Neural progenitor cell (in vitro differentiated cells): ENCODE data around the gene GALNT17. TPM values are rescaled to one million over a fixed set of nuclear protein-coding genes. Genes with fewer than 3 reads are reported as not detected.
A peak's percentile ranks its signal among the peaks of the same experiment; 100 is the strongest.

Experiments
- DNase-seq: peaks from one replicate; pipeline ENCODE4 v3.0.0-alpha.2; 2016; ENCODE audit warnings: low spot score
- H2AFZ ChIP-seq: fragments of 200-600 bp; sonication (generic); replicated peaks from 2 replicates; pipeline ENCODE4 v1.6.1; 2016; ENCODE audit warnings: antibody characterized with exemption
- H3F3A ChIP-seq: fragments of 200-600 bp; sonication (generic); 2 replicates; pipeline ENCODE4 v1.6.1; 2016; ENCODE audit warnings: antibody characterized with exemption, low read depth
- H3K27ac ChIP-seq: fragments of 200-600 bp; sonication (generic); 2 replicates; pipeline ENCODE4 v1.5.1; 2016; ENCODE audit warnings: mild to moderate bottlenecking
- H3K27me3 ChIP-seq: fragments of 200-600 bp; sonication (generic); 2 replicates; pipeline ENCODE4 v1.6.1; 2016; ENCODE audit warnings: mild to moderate bottlenecking, moderate library complexity
- H3K36me3 ChIP-seq: fragments of 200-600 bp; sonication (generic); 2 replicates; pipeline ENCODE4 v1.5.1; 2016
- H3K4me1 ChIP-seq: fragments of 200-600 bp; sonication (generic); 2 replicates; pipeline ENCODE4 v1.6.1; 2016; ENCODE audit warnings: mixed run types
- H3K4me2 ChIP-seq: fragments of 200-600 bp; sonication (generic); 2 replicates; pipeline ENCODE4 v1.6.1; 2016
- H3K4me3 ChIP-seq: fragments of 200-600 bp; sonication (generic); 2 replicates; pipeline ENCODE4 v1.5.1; 2016
- H3K79me2 ChIP-seq: fragments of 200-600 bp; sonication (generic); 2 replicates; pipeline ENCODE4 v1.6.1; 2016; ENCODE audit warnings: low read depth
- H3K9ac ChIP-seq: fragments of 200-600 bp; sonication (generic); 2 replicates; pipeline ENCODE4 v1.6.1; 2016
- H3K9me3 ChIP-seq: fragments of 200-600 bp; sonication (generic); 2 replicates; pipeline ENCODE4 v1.5.1; 2016; ENCODE audit warnings: low read depth
- H4K20me1 ChIP-seq: fragments of 200-600 bp; sonication (generic); 2 replicates; pipeline ENCODE4 v1.6.1; 2016; ENCODE audit warnings: low read depth
- H3K27ac Mint-ChIP-seq: 3 replicates; pipeline ENCODE4 v1.8.0; 2021; ENCODE audit warnings: mixed read lengths
- H3K27me3 Mint-ChIP-seq: 2 replicates; pipeline ENCODE4 v1.8.0; 2022; ENCODE audit warnings: low read depth, mild to moderate bottlenecking, inconsistent platforms, moderate library complexity, mixed read lengths; ENCODE audit not compliant: insufficient read depth
- H3K36me3 Mint-ChIP-seq: 3 replicates; pipeline ENCODE4 v1.8.0; 2021; ENCODE audit warnings: mixed read lengths
- H3K4me1 Mint-ChIP-seq: 3 replicates; pipeline ENCODE4 v1.8.0; 2021; ENCODE audit warnings: mixed read lengths
- H3K4me3 Mint-ChIP-seq: 3 replicates; pipeline ENCODE4 v1.8.0; 2021; ENCODE audit warnings: mild to moderate bottlenecking, moderate library complexity, mixed read lengths
- H3K9me3 Mint-ChIP-seq: 3 replicates; pipeline ENCODE4 v1.8.0; 2020; ENCODE audit warnings: mixed read lengths
- EZH2 ChIP-seq: fragments of 200-600 bp; sonication (generic); IDR thresholded peaks from 2 replicates; pipeline ENCODE4 v1.6.1; 2017; ENCODE audit warnings: antibody characterized with exemption, mild to moderate bottlenecking, moderate library complexity
- EZH2phosphoT487 ChIP-seq: fragments of 200-600 bp; sonication (generic); IDR thresholded peaks from 2 replicates; pipeline ENCODE4 v1.6.1; 2017; ENCODE audit warnings: antibody characterized with exemption
- total RNA-seq: library from RNA; depleted of rRNA; stranded (reverse); fragments of >200 nt; gene quantifications from 2 replicates; pipeline ENCODE4 v1.2.3, GENCODE V29; 2015; ENCODE audit warnings: low replicate concordance
- TF ChIP-seq, protein P1 (sequence below): fragments of 200-600 bp; sonication (generic); IDR thresholded peaks from 2 replicates; pipeline ENCODE4 v1.5.1; 2017; ENCODE audit warnings: antibody characterized with exemption, mild to moderate bottlenecking

GALNT17 gene
- total RNA-seq, 1 donor from 2014 or later, result 17.1 TPM

DNA sequence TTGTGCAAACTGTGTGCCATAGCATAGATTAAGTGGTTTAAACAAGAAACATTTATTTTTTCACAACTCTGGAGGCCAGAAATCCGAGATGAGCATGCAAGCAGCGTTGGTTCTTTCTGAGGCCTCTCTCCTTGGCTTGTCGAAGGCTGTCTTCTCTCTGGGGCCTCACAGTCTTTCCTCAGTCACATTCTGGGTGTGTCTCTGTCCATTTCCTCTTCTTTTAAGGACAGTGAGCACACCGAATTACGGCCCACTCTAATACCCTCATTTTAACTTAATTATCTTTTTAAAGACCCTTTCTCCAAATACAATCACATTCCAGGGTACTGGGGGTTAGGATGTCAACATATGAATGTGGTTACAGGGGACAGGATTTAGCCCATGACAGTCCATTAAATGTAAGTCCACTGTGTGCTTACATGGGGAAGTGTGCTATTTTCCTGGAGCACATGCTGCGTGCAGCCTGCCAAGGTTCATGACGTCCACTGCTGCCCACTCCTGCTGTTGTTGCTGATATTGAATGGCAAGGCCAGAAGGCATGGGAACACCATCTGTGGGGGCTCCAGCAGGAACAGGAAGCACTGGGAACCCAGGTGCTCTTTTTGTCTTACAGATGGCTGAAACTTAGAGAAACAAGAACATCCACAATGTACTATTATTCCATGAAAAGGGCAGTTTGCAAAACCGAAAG is 365.5 kb downstream of the GALNT17 start:
- Histone ChIP-seq H3K4me1 (peaks cover 12% of the 10 kb centered on the region), H3K9ac (no peak overlapping the region), H3F3A (no peaks in the 10 kb centered on the region), H2AFZ (no peak overlapping the region), H3K9me3 (no peaks in the 10 kb centered on the region), H3K79me2 (no peaks in the 10 kb centered on the region), H3K4me2 (no peak overlapping the region), H3K27ac (no peak overlapping the region), H4K20me1 (no peaks in the 10 kb centered on the region), H3K27me3 (no peaks in the 10 kb centered on the region), H3K4me3 (no peak overlapping the region), H3K36me3 (no peaks in the 10 kb centered on the region)
- Mint-ChIP-seq H3K27me3 (peaks cover 7% of the 10 kb centered on the region), H3K36me3 (no peaks in the 10 kb centered on the region), H3K4me3 (no peak overlapping the region), H3K4me1 (peaks cover 6% of the 10 kb centered on the region), H3K9me3 (no peaks in the 10 kb centered on the region), H3K27ac (no peak overlapping the region)
- TF ChIP-seq EZH2phosphoT487 (no peak), EZH2 (no peak)
- TF ChIP-seq, protein P1, sequence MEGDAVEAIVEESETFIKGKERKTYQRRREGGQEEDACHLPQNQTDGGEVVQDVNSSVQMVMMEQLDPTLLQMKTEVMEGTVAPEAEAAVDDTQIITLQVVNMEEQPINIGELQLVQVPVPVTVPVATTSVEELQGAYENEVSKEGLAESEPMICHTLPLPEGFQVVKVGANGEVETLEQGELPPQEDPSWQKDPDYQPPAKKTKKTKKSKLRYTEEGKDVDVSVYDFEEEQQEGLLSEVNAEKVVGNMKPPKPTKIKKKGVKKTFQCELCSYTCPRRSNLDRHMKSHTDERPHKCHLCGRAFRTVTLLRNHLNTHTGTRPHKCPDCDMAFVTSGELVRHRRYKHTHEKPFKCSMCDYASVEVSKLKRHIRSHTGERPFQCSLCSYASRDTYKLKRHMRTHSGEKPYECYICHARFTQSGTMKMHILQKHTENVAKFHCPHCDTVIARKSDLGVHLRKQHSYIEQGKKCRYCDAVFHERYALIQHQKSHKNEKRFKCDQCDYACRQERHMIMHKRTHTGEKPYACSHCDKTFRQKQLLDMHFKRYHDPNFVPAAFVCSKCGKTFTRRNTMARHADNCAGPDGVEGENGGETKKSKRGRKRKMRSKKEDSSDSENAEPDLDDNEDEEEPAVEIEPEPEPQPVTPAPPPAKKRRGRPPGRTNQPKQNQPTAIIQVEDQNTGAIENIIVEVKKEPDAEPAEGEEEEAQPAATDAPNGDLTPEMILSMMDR, result no peak
- no peak for DNase-seq

DNA sequence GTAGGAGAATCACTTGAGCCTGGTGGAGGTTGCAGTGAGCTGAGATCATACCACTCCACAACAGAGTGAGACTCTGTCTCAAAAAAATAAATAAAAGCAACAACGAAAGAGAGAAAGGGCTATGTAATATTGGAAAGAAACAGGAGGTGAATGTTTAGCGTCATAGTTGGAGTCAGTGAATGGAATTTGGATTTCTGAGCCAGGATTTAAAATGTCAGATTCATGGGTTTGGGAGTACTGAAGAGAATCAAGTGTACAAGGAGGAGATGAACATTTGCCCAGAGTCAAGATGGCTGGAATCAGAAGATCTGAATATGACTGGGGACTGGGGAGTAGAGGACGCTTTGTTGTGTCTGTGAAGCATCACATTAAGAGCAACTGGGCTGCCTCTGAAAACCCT is 366.4 kb downstream of the GALNT17 start:
- Histone ChIP-seq H3K4me1 (peaks cover 12% of the 10 kb centered on the region), H3K9me3 (no peaks in the 10 kb centered on the region), H3K36me3 (no peaks in the 10 kb centered on the region), H2AFZ (no peak overlapping the region), H3K4me2 (no peak overlapping the region), H4K20me1 (no peaks in the 10 kb centered on the region), H3K27me3 (no peaks in the 10 kb centered on the region), H3K4me3 (no peak overlapping the region), H3K9ac (no peak overlapping the region), H3K27ac (no peak overlapping the region), H3F3A (no peaks in the 10 kb centered on the region), H3K79me2 (no peaks in the 10 kb centered on the region)
- Mint-ChIP-seq H3K36me3 (no peaks in the 10 kb centered on the region), H3K27ac (no peak overlapping the region), H3K4me3 (no peak overlapping the region), H3K9me3 (no peaks in the 10 kb centered on the region), H3K27me3 (peaks cover 7% of the 10 kb centered on the region), H3K4me1 (peaks cover 6% of the 10 kb centered on the region)
- no peak for TF ChIP-seq EZH2
- no peak for DNase-seq

DNA sequence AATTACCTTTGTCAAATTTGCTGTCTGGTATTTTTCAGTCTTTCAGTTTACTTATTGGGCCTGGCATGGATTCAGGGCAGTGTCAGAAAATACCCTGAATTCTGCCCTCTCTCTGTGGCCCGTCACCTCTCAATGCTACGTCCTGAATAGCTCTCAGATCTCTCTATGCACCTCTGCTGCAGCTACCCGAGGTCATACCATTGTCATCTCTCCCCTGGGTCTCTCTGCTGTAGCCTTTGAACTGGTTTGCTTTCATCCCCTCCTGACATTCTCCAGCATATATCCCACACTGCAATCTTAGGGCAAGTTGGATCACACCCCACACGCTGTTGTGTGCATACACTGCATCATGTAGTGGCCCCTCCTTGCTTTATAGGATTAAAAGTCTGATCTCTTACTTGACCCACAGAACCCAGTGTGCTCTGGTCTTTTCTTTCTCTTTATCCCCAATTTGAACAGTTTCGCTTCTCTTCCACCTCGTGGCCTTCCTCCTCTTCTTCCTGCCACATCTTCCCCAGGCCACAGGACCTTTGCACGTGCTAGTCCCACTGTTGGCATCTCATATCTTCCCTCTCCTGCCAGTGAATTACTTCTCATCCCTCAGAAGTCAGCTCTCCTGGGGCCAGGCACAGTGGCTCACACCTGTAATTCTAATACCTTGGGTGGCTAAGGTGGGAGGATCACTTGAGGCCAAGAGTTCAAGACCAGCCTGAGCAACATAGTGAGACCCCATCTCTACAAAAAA is 372.9 kb downstream of the GALNT17 start:
- H4K20me1 ChIP-seq, result no peaks in the 10 kb centered on the region
- Mint-ChIP-seq H3K9me3 (peaks cover 5% of the 10 kb centered on the region), H3K27ac (no peak overlapping the region), H3K27me3 (peaks cover 5% of the 10 kb centered on the region), H3K4me1 (peaks cover 28% of the 10 kb centered on the region), H3K36me3 (no peaks in the 10 kb centered on the region), H3K4me3 (peak overlapping the region; percentile 10)
- no peaks in the 10 kb centered on the region for H3K27me3 ChIP-seq
- peak; percentile 16 for DNase-seq
- peaks cover 24% of the 10 kb centered on the region for H3K4me1 ChIP-seq
- H3K9me3 ChIP-seq, result no peaks in the 10 kb centered on the region
- no peak overlapping the region for H3K4me3 ChIP-seq
- no peak overlapping the region for H3K4me2 ChIP-seq
- peaks cover 20% of the 10 kb centered on the region for H3F3A ChIP-seq
- TF ChIP-seq, protein P1, result no peak
- TF ChIP-seq EZH2 (no peak), EZH2phosphoT487 (no peak)
- no peak overlapping the region for H3K9ac ChIP-seq
- H2AFZ ChIP-seq, result no peak overlapping the region
- no peak overlapping the region for H3K27ac ChIP-seq
- no peaks in the 10 kb centered on the region for H3K79me2 ChIP-seq
- no peaks in the 10 kb centered on the region for H3K36me3 ChIP-seq

DNA sequence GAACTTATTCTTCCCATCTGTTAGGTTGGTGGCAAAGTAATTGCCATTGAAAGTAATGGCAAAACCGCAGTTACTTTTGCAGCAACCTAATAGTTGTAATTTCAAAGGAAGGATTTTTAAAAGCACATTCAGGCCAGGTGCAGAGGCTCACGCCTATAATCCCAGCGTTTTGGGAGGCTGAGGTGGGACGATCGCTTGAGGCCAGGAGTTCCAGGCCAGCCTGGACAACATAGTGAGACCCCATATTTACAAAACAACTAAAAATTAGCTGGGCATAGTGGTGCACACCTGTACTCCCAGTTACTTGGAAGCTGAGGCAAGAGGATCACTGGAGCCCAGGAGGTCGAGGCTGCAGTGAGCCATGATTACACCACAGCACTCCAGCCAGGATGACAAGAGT is 374.9 kb downstream of the GALNT17 start:
- no peak for DNase-seq
- no peak overlapping the region for H3K4me2 ChIP-seq
- H3K36me3 ChIP-seq, result no peaks in the 10 kb centered on the region
- TF ChIP-seq EZH2phosphoT487 (no peak), EZH2 (no peak)
- TF ChIP-seq, protein P1, result no peak
- no peak overlapping the region for H2AFZ ChIP-seq
- peaks cover 23% of the 10 kb centered on the region for H3K4me1 ChIP-seq
- Mint-ChIP-seq H3K4me3 (no peak overlapping the region), H3K36me3 (no peaks in the 10 kb centered on the region), H3K27me3 (peaks cover 9% of the 10 kb centered on the region), H3K4me1 (peaks cover 25% of the 10 kb centered on the region), H3K27ac (no peak overlapping the region), H3K9me3 (peaks cover 5% of the 10 kb centered on the region)
- no peaks in the 10 kb centered on the region for H4K20me1 ChIP-seq
- no peak overlapping the region for H3K27ac ChIP-seq
- H3K9me3 ChIP-seq, result no peaks in the 10 kb centered on the region
- H3K27me3 ChIP-seq, result no peaks in the 10 kb centered on the region
- no peaks in the 10 kb centered on the region for H3K79me2 ChIP-seq
- H3K4me3 ChIP-seq, result no peak overlapping the region
- H3K9ac ChIP-seq, result no peak overlapping the region
- H3F3A ChIP-seq, result peaks cover 20% of the 10 kb centered on the region
